Heart left ventricle (tissue), 13 donors: ENCODE measurements around the gene LMTK3.

Source experiments
- POLR2A ChIP-seq, 2 donors: fragments of 450-650 bp; IDR thresholded peaks; one replicate each; pipeline ENCODE4 v1.6.1; 2017; ENCODE audit warnings: antibody characterized with exemption in 2 of 2, mild to moderate bottlenecking in 2 of 2, moderate library complexity in 2 of 2
- TF ChIP-seq, protein P1 (sequence below), 12 donors: fragments of 200-600 bp; sonication (generic) in 4 of 12; IDR thresholded peaks; one replicate each; pipeline versions ENCODE4 v1.5.0 to v1.8.0; 2018 to 2022; ENCODE audit warnings: antibody characterized with exemption in 12 of 12, mild to moderate bottlenecking in 5 of 12
- donor health status: ischemic (EF 13 %, LVEDD 7.1; RV severe dilation, severe dysfunction).
- donor health status: DM: no; HTN: yes; CAD: no.
- donor health status: DM: no; HTN: no; CAD: no.
- donor health status: ischemic (EF 25% LVEDD 6.9; RV normal size, moderate dysfunction).
- donor health status: ischemic (EF 25% LVEDD 5.7; RV mildly dilated, moderate dysfunction).
- donor health status: ischemic (EF 35%, LVEDD 5.7; RV mildly dilated, moderate dysfunction).
- donor health status: nonischemic (EF 11% LVEDD 7.7; RV severe dilation, severe dysfunction).
- donor health status: DM: yes; HTN: yes; CAD: no.
- donor health status: PGD.
- donor health status: ischemic (EF 29% LVEDD 5.4; RV normal size, mild dysfunction).
- donor health status: nonischemic (EF 23%, LVEDD 6.1; RV moderate dilation, normal function).

DNA sequence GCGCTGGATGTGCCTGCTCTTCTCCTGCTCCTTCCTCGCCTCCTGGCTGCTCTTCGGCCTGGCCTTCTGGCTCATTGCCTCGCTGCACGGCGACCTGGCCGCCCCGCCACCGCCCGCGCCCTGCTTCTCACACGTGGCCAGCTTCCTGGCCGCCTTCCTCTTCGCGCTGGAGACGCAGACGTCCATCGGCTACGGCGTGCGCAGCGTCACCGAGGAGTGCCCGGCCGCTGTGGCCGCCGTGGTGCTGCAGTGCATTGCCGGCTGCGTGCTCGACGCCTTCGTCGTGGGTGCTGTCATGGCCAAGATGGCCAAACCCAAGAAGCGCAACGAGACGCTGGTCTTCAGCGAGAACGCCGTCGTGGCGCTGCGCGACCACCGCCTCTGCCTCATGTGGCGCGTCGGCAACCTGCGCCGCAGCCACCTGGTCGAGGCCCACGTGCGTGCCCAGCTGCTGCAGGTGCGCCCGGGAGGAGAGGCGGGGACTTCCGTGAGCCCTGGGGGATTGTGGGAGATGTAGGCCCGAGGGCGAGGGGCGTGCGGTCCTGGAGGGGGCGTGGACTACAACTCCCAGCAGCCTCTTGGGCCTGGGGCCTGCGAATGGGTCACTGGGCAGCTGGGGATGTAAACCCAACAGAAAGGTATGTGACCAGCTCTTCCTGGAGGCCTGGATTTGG lies 49.5 kb downstream of the LMTK3 start:
- TF ChIP-seq, protein P1, sequence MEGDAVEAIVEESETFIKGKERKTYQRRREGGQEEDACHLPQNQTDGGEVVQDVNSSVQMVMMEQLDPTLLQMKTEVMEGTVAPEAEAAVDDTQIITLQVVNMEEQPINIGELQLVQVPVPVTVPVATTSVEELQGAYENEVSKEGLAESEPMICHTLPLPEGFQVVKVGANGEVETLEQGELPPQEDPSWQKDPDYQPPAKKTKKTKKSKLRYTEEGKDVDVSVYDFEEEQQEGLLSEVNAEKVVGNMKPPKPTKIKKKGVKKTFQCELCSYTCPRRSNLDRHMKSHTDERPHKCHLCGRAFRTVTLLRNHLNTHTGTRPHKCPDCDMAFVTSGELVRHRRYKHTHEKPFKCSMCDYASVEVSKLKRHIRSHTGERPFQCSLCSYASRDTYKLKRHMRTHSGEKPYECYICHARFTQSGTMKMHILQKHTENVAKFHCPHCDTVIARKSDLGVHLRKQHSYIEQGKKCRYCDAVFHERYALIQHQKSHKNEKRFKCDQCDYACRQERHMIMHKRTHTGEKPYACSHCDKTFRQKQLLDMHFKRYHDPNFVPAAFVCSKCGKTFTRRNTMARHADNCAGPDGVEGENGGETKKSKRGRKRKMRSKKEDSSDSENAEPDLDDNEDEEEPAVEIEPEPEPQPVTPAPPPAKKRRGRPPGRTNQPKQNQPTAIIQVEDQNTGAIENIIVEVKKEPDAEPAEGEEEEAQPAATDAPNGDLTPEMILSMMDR (IDR thresholded peaks at IDR 0.05), result no peak
- no peak for TF ChIP-seq POLR2A (IDR thresholded peaks at IDR 0.05)
